GM23338 (cell line): ENCODE data around the gene C16orf87. TPM values are rescaled to one million over a fixed set of nuclear protein-coding genes. Genes with fewer than 3 reads are reported as not detected.

Experiments used
- ATAC-seq: fragments of 200-7000 bp; cut with Tn5 transposase; 3 replicates; pipeline ENCODE4 v1.9.1; 2020
- DNase-seq: peaks from one replicate; pipeline ENCODE4 v3.0.0-alpha.2; 2015; ENCODE audit warnings: low spot score
- H2AFZ ChIP-seq: fragments of 200-600 bp; sonication (generic); 2 replicates; pipeline ENCODE4 v1.8.0; 2016; ENCODE audit warnings: antibody characterized with exemption, mild to moderate bottlenecking, moderate library complexity
- H3F3A ChIP-seq: fragments of 200-600 bp; sonication (generic); replicated peaks from 2 replicates; pipeline ENCODE4 v1.8.0; 2017; ENCODE audit warnings: antibody characterized with exemption, mixed run types, low read depth
- H3K27ac ChIP-seq: fragments of 200-600 bp; sonication (generic); 2 replicates; pipeline ENCODE4 v1.6.1; 2016; ENCODE audit warnings: low read depth
- H3K27me3 ChIP-seq: fragments of 200-600 bp; sonication (generic); 2 replicates; pipeline ENCODE4 v1.8.0; 2016; ENCODE audit warnings: mild to moderate bottlenecking, mixed run types, moderate library complexity; ENCODE audit not compliant: insufficient read depth
- H3K36me3 ChIP-seq: fragments of 200-600 bp; sonication (generic); 2 replicates; pipeline ENCODE4 v1.8.0; 2016; ENCODE audit warnings: mild to moderate bottlenecking; ENCODE audit not compliant: insufficient read depth
- H3K4me1 ChIP-seq: fragments of 200-600 bp; sonication (generic); 2 replicates; pipeline ENCODE4 v1.8.0; 2016; ENCODE audit warnings: mild to moderate bottlenecking, moderate library complexity; ENCODE audit not compliant: insufficient read depth
- H3K4me2 ChIP-seq: fragments of 200-600 bp; sonication (generic); 2 replicates; pipeline ENCODE4 v1.7.1; 2017; ENCODE audit warnings: mixed run types
- H3K4me3 ChIP-seq: fragments of 200-600 bp; sonication (generic); 2 replicates; pipeline ENCODE4 v1.6.1; 2016; ENCODE audit warnings: mixed run types
- H3K79me2 ChIP-seq: fragments of 200-600 bp; sonication (generic); replicated peaks from 2 replicates; pipeline ENCODE4 v1.8.0; 2017; ENCODE audit warnings: mild to moderate bottlenecking; ENCODE audit not compliant: insufficient read depth
- H3K9me2 ChIP-seq: fragments of 200-600 bp; sonication (generic); 2 replicates; pipeline ENCODE4 v1.8.0; 2017; ENCODE audit not compliant: insufficient read depth
- H4K20me1 ChIP-seq: fragments of 200-600 bp; sonication (generic); replicated peaks from 2 replicates; pipeline ENCODE4 v1.8.0; 2017; ENCODE audit warnings: mild to moderate bottlenecking; ENCODE audit not compliant: insufficient read depth
- H3K27ac Mint-ChIP-seq: 2 replicates; pipeline ENCODE4 v1.8.0; 2020; ENCODE audit warnings: inconsistent platforms, mild to moderate bottlenecking, moderate library complexity, mixed read lengths
- H3K27me3 Mint-ChIP-seq: 3 replicates; pipeline ENCODE4 v1.8.0; 2022; ENCODE audit warnings: low read depth, mild to moderate bottlenecking, moderate library complexity, mixed read lengths, inconsistent platforms; ENCODE audit not compliant: insufficient read depth, poor library complexity
- H3K36me3 Mint-ChIP-seq: 3 replicates; pipeline ENCODE4 v1.8.0; 2021; ENCODE audit warnings: low read depth, mild to moderate bottlenecking, inconsistent platforms, moderate library complexity, mixed read lengths
- H3K4me1 Mint-ChIP-seq: 3 replicates; pipeline ENCODE4 v1.8.0; 2020; ENCODE audit warnings: mild to moderate bottlenecking, inconsistent platforms, mixed read lengths
- H3K4me3 Mint-ChIP-seq: 3 replicates; pipeline ENCODE4 v1.8.0; 2021; ENCODE audit warnings: moderate library complexity, mild to moderate bottlenecking, inconsistent platforms, mixed read lengths
- H3K9me3 Mint-ChIP-seq: 3 replicates; pipeline ENCODE4 v1.8.0; 2020; ENCODE audit warnings: moderate library complexity, mild to moderate bottlenecking, inconsistent platforms, mixed read lengths
- CREB1 ChIP-seq: fragments of 250-450 bp; sonication (Bioruptor Pico); IDR thresholded peaks from 2 replicates; pipeline ENCODE4 v1.5.0; 2020; ENCODE audit warnings: low read depth, mild to moderate bottlenecking, moderate library complexity
- EZH2 ChIP-seq: fragments of 200-600 bp; sonication (generic); IDR thresholded peaks from one replicate; pipeline ENCODE4 v1.8.0; 2017; ENCODE audit warnings: antibody characterized with exemption, mild to moderate bottlenecking, low read depth; ENCODE audit not compliant: unreplicated experiment
- EZH2phosphoT487 ChIP-seq: fragments of 200-600 bp; sonication (generic); IDR thresholded peaks from one replicate; pipeline ENCODE4 v1.8.1; 2018; ENCODE audit warnings: antibody characterized with exemption; ENCODE audit not compliant: unreplicated experiment
- JUNB ChIP-seq: IDR thresholded peaks from one replicate; pipeline ENCODE4 v1.6.1; 2016; ENCODE audit warnings: antibody characterized with exemption; ENCODE audit not compliant: unreplicated experiment
- NANOG ChIP-seq: IDR thresholded peaks from 2 replicates; pipeline ENCODE4 v1.6.1; 2016; ENCODE audit warnings: antibody characterized with exemption, borderline replicate concordance
- STAT1 ChIP-seq: IDR thresholded peaks from one replicate; pipeline ENCODE4 v1.6.1; 2016; ENCODE audit warnings: antibody characterized with exemption; ENCODE audit not compliant: unreplicated experiment
- ZNF114 ChIP-seq: fragments of 250-450 bp; sonication (Bioruptor Pico); IDR thresholded peaks from 2 replicates; pipeline ENCODE4 v1.5.0; 2020; ENCODE audit warnings: mild to moderate bottlenecking, moderate library complexity
- ZNF331 ChIP-seq: fragments of 250-450 bp; sonication (Bioruptor Pico); IDR thresholded peaks from 2 replicates; pipeline ENCODE4 v1.5.0; 2020; ENCODE audit warnings: low read depth, mild to moderate bottlenecking, moderate library complexity
- polyA plus RNA-seq: library from polyadenylated mRNA; unstranded; fragments of >200 nt; fragmentation: Nextera tagmentation; extraction: Ambion mirVana; gene quantifications from 2 replicates; pipeline ENCODE4 v1.2.1, GENCODE V29; 2016
- total RNA-seq: library from RNA; depleted of rRNA; stranded (reverse); fragments of >200 nt; shearing (Covaris generic); gene quantifications from 2 replicates; pipeline ENCODE4 v1.2.3, GENCODE V29; 2014
- TF ChIP-seq, protein P1 (sequence below), 2 experiments: fragments of 200-600 bp in 1 of 2; sonication (generic) in 1 of 2; conservative IDR thresholded peaks; 2 replicates each; pipeline versions ENCODE4 v1.5.1 to v1.6.1; 2016 to 2017; ENCODE audit warnings: antibody characterized with exemption in 2 of 2, low read depth in 2 of 2, mild to moderate bottlenecking in 2 of 2, moderate library complexity in 1 of 2
- TF ChIP-seq, protein P2 (sequence below): IDR thresholded peaks from one replicate; pipeline ENCODE4 v1.6.1; 2018; ENCODE audit warnings: antibody characterized with exemption; ENCODE audit not compliant: unreplicated experiment
- TF ChIP-seq, protein P3 (sequence below): IDR thresholded peaks from 2 replicates; pipeline ENCODE4 v1.6.1; 2016; ENCODE audit warnings: antibody characterized with exemption
- TF ChIP-seq, protein P4 (sequence below): fragments of 250-450 bp; sonication (Bioruptor Pico); IDR thresholded peaks from 2 replicates; pipeline ENCODE4 v1.5.0; 2020; ENCODE audit warnings: mild to moderate bottlenecking, moderate library complexity

C16orf87 gene
- total and polyA plus RNA-seq, 2 experiments from 2014 or later = 23.4 to 46.0 TPM

DNA sequence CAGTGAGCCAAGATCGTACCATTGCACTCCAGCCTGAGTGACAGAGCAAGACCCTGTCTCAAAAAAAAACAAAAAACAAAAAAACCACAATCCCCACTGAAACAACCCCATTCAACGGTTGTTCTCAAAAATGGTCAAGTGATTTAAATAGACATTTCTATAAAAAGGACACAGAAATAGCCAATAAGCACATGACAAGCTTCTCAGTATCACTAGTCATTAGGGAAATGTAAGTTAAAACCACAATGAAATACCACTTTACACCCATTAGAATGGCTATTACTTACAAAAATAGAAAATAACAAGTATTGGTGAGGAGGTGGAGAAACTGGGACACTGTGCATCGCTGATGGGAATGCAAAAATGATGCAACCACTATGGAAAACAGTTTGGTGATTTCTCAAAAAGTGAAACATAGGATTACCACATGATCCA lies 56.2 kb downstream of the C16orf87 start:
- TF ChIP-seq CREB1 (CRISPR knock-in tag) (no peak), JUNB (no peak), EZH2 (no peak), ZNF331 (no peak), STAT1 (no peak), NANOG (no peak), ZNF114 (CRISPR knock-in tag) (no peak), EZH2phosphoT487 (no peak)
- TF ChIP-seq, protein P1, sequence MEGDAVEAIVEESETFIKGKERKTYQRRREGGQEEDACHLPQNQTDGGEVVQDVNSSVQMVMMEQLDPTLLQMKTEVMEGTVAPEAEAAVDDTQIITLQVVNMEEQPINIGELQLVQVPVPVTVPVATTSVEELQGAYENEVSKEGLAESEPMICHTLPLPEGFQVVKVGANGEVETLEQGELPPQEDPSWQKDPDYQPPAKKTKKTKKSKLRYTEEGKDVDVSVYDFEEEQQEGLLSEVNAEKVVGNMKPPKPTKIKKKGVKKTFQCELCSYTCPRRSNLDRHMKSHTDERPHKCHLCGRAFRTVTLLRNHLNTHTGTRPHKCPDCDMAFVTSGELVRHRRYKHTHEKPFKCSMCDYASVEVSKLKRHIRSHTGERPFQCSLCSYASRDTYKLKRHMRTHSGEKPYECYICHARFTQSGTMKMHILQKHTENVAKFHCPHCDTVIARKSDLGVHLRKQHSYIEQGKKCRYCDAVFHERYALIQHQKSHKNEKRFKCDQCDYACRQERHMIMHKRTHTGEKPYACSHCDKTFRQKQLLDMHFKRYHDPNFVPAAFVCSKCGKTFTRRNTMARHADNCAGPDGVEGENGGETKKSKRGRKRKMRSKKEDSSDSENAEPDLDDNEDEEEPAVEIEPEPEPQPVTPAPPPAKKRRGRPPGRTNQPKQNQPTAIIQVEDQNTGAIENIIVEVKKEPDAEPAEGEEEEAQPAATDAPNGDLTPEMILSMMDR (conservative IDR thresholded peaks at IDR 0.05; ENCODE audit: low read depth in 2 of 2) = no peak
- TF ChIP-seq, protein P2, sequence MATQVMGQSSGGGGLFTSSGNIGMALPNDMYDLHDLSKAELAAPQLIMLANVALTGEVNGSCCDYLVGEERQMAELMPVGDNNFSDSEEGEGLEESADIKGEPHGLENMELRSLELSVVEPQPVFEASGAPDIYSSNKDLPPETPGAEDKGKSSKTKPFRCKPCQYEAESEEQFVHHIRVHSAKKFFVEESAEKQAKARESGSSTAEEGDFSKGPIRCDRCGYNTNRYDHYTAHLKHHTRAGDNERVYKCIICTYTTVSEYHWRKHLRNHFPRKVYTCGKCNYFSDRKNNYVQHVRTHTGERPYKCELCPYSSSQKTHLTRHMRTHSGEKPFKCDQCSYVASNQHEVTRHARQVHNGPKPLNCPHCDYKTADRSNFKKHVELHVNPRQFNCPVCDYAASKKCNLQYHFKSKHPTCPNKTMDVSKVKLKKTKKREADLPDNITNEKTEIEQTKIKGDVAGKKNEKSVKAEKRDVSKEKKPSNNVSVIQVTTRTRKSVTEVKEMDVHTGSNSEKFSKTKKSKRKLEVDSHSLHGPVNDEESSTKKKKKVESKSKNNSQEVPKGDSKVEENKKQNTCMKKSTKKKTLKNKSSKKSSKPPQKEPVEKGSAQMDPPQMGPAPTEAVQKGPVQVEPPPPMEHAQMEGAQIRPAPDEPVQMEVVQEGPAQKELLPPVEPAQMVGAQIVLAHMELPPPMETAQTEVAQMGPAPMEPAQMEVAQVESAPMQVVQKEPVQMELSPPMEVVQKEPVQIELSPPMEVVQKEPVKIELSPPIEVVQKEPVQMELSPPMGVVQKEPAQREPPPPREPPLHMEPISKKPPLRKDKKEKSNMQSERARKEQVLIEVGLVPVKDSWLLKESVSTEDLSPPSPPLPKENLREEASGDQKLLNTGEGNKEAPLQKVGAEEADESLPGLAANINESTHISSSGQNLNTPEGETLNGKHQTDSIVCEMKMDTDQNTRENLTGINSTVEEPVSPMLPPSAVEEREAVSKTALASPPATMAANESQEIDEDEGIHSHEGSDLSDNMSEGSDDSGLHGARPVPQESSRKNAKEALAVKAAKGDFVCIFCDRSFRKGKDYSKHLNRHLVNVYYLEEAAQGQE = no peak
- TF ChIP-seq, protein P3, sequence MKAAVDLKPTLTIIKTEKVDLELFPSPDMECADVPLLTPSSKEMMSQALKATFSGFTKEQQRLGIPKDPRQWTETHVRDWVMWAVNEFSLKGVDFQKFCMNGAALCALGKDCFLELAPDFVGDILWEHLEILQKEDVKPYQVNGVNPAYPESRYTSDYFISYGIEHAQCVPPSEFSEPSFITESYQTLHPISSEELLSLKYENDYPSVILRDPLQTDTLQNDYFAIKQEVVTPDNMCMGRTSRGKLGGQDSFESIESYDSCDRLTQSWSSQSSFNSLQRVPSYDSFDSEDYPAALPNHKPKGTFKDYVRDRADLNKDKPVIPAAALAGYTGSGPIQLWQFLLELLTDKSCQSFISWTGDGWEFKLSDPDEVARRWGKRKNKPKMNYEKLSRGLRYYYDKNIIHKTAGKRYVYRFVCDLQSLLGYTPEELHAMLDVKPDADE = no peak
- TF ChIP-seq, protein P4, sequence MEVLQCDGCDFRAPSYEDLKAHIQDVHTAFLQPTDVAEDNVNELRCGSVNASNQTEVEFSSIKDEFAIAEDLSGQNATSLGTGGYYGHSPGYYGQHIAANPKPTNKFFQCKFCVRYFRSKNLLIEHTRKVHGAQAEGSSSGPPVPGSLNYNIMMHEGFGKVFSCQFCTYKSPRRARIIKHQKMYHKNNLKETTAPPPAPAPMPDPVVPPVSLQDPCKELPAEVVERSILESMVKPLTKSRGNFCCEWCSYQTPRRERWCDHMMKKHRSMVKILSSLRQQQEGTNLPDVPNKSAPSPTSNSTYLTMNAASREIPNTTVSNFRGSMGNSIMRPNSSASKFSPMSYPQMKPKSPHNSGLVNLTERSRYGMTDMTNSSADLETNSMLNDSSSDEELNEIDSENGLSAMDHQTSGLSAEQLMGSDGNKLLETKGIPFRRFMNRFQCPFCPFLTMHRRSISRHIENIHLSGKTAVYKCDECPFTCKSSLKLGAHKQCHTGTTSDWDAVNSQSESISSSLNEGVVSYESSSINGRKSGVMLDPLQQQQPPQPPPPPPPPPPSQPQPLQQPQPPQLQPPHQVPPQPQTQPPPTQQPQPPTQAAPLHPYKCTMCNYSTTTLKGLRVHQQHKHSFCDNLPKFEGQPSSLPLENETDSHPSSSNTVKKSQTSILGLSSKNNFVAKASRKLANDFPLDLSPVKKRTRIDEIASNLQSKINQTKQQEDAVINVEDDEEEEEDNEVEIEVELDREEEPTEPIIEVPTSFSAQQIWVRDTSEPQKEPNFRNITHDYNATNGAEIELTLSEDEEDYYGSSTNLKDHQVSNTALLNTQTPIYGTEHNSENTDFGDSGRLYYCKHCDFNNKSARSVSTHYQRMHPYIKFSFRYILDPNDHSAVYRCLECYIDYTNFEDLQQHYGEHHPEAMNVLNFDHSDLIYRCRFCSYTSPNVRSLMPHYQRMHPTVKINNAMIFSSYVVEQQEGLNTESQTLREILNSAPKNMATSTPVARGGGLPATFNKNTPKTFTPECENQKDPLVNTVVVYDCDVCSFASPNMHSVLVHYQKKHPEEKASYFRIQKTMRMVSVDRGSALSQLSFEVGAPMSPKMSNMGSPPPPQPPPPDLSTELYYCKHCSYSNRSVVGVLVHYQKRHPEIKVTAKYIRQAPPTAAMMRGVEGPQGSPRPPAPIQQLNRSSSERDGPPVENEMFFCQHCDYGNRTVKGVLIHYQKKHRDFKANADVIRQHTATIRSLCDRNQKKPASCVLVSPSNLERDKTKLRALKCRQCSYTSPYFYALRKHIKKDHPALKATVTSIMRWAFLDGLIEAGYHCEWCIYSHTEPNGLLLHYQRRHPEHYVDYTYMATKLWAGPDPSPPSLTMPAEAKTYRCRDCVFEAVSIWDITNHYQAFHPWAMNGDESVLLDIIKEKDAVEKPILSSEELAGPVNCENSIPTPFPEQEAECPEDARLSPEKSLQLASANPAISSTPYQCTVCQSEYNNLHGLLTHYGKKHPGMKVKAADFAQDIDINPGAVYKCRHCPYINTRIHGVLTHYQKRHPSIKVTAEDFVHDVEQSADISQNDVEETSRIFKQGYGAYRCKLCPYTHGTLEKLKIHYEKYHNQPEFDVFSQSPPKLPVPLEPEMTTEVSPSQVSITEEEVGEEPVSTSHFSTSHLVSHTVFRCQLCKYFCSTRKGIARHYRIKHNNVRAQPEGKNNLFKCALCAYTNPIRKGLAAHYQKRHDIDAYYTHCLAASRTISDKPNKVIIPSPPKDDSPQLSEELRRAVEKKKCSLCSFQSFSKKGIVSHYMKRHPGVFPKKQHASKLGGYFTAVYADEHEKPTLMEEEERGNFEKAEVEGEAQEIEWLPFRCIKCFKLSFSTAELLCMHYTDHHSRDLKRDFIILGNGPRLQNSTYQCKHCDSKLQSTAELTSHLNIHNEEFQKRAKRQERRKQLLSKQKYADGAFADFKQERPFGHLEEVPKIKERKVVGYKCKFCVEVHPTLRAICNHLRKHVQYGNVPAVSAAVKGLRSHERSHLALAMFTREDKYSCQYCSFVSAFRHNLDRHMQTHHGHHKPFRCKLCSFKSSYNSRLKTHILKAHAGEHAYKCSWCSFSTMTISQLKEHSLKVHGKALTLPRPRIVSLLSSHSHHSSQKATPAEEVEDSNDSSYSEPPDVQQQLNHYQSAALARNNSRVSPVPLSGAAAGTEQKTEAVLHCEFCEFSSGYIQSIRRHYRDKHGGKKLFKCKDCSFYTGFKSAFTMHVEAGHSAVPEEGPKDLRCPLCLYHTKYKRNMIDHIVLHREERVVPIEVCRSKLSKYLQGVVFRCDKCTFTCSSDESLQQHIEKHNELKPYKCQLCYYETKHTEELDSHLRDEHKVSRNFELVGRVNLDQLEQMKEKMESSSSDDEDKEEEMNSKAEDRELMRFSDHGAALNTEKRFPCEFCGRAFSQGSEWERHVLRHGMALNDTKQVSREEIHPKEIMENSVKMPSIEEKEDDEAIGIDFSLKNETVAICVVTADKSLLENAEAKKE = no peak
- H3K4me1 Mint-ChIP-seq = no peaks in the 10 kb centered on the region
- no peak for ATAC-seq

More for the DNA sequence above, 56.2 kb downstream of the C16orf87 start:
- DNase-seq = no peak
- Histone ChIP-seq H2AFZ (no peak overlapping the region), H3K9me2 (no peaks in the 10 kb centered on the region), H3K4me2 (no peak overlapping the region), H3K27ac (no peak overlapping the region), H3F3A (no peaks in the 10 kb centered on the region), H4K20me1 (no peaks in the 10 kb centered on the region), H3K4me1 (no peaks in the 10 kb centered on the region), H3K27me3 (no peaks in the 10 kb centered on the region), H3K36me3 (no peaks in the 10 kb centered on the region), H3K79me2 (no peaks in the 10 kb centered on the region), H3K4me3 (no peak overlapping the region)
- Mint-ChIP-seq H3K4me3 (no peak overlapping the region), H3K27me3 (peaks cover 7% of the 10 kb centered on the region), H3K36me3 (peaks cover 4% of the 10 kb centered on the region; the same call in 1 of the 3 replicates), H3K27ac (no peak overlapping the region), H3K9me3 (peaks cover 7% of the 10 kb centered on the region; the same call in 2 of the 3 replicates)
